KG1 (cell line): ENCODE measurements around the gene RPS6KA5.
"Not testable (repeated sequence)": the region's sequence is repeated elsewhere in the genome, so short reads cannot be mapped to it uniquely, and the experiment has no call there.

Source experiments
- DNase-seq: peaks from one replicate; lab custom pipeline; 2025; lab: John Stamatoyannopoulos, UW

Gene RPS6KA5

DNA sequence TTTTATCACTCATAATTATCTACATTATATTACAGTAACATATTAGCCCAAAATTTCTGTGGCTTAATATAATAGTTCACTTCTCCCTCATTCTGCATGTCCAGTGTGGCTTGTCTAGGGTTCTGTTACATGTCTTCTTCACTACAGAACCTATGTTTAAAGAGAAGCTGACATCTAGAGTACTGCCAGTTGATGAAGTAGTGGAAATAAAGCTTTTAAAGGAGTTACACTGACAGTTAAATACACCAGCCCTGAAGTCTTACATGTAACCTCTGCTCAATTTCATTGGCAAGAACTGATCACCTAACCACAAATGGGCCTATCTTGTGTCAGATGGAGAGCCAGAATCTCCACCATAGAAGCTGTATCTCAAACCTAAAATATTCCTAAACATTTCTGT, 32.9 kb downstream of the RPS6KA5 start:
- DNase-seq: no peak

DNA sequence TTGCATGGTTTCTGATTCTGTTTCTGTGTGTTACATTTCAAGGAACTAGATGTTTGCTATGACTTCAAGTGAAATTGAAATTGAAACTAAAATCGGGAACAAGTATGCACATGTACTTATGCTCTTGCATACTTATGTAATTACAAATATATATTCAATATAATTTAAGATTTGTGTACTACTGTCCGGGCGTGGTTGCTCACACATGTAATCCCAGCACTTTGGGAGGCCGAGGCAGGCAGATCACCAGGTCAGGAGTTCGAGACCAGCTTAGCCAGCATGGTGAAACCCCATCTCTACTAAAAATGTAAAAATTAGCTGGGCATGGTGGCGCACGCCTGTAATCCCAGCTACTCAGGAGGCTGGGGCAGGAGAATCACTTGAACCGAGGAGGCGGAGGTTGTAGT, 37.8 kb downstream of the RPS6KA5 start:
- DNase-seq: not testable (repeated sequence)

DNA sequence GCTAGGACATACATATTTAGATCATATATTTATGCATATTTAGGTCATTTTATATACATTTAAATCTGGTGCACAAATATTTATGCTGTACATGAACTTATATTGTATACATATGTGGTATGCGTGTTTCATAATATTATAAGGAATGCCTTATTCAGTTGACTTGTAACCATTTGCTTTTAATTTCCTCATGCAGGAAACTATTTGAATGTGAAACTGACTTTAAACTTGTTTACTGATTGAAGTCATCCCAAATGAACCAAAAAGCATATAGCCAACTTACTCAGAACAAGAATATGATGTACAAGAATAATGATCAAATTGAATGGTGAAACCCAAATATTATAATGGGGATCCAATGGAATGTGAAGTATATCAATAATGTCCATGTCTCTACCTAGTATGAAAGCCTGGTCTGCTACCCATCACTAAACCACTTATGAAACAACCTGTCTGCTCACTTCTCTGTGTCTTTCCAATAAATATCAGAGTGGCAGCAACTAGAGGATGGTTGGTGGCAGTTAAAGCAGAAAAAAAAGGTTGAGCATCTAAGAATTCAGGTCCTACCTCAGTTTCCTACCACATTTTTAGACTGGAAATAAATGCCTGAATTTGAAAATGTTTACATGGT, 38.3 kb downstream of the RPS6KA5 start:
- DNase-seq: no peak

DNA sequence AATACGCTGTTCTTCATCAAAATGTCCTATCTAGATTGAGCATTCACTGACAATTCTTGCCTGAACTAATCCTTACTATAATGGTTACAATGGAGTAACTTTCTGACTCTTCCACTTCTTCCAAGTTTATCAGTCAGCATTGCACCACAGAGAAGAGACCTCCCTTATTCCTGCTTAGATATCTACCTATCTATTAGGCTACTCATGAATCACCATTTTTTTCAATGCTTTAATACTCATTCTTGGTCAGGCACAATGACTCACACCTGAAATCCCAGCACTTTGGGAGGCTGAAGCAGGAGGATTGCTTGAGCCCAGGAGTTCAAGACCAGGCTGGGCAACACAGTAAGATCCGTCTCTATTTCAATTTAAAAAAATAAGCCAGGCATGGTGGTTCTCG, 39.3 kb downstream of the RPS6KA5 start:
- DNase-seq: no peak

DNA sequence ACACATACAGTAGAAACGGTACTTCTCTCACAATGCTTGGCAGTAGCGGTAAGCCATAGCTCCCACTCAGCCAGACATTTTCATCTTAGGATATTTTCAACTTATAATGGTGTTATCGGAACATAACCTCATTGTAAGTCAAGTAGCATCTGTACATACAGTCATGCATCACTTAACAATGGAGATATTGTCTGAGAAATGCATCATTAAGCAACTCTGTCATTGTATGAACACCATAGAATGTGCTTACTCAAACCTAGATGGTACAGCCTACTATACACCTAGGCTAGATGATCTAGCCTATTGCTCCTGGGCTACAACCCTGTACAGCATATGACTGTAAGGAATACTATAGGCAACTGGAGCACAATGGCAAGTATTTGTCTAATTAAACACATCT, 40.8 kb downstream of the RPS6KA5 start:
- DNase-seq: no peak

DNA sequence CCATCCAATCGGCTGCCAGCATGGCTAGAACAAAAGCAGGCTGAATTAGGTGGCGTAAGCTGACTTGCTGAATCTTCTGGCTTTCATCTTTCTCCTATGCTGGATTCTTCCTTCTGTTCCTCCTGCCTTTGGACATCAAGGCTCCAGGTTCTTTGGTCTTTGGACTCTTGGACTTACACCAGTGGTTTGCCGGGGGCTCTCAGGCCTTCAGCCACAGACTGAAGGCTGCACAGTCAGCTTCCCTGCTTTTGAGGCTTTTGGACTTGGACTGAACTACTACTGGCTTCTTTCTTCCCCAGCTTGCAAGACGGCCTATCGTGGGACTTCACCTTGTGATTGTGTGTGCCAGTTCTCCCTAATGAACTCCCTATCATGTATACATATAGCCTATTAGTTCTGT, 42.0 kb downstream of the RPS6KA5 start:
- DNase-seq: no peak

DNA sequence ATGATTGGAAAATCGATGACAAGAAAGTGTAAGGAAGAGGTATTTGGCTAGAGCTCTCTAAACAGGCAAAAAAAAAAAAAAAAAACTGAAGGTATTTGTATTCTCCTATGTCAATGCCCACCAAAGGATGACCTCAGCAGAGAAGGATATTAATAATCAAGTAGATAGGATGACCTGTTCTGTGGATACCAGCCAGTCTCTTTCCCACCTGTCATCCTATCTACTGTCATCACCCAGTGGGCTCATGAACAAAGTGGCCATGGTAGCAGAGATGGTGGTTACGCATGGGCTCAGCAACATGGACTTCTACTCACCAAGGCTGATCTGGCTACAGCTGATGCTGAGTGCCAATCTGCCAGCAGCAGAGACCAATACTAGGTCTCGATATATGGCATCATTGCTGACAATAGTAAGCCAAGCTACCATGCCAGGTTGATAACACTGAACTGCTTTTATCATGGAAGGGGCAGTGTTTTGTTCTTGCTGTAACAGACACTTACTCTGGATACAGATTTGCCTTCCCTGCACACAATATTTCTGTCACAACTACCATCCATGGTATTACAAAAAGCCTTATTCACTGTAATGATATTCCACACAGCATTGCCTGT, 43.5 kb downstream of the RPS6KA5 start:
- no peak for DNase-seq

DNA sequence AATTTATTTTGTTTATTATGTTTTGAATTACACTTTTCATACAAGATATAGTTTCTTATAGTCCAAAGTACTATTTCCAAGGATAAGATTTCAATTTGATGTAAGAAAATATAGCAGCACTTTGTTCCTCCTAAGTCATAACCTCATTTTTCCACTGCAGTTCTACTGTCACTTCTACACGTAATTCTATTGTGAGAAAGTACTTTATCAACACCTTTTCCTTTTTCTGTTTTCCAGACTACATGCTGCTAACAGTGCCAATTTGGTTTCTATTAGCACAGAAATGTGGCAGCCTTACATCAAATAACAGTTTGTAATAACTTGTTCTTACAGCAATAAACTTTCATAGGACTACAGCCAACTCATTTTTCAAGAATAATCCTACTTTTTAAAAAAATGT, 45.0 kb downstream of the RPS6KA5 start:
- DNase-seq: no peak

DNA sequence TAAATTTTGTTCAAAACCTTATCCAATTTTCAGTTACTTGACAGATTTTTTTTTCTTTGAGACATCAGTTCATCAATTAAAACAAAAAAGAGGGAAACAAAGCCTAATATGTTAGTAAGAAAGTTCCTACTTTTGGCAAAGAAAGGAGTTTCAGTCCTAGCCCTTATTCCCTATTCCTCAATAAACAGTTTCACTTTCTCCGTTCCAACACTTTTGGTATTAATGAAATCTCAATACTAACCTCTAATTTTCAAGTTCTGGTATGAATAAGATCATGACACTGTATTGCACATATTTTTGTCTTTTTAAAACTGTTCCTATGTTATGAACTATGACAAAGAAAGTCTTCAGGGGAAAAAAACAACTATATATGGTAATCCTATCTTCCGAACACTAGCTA, 48.4 kb downstream of the RPS6KA5 start:
- no peak for DNase-seq

DNA sequence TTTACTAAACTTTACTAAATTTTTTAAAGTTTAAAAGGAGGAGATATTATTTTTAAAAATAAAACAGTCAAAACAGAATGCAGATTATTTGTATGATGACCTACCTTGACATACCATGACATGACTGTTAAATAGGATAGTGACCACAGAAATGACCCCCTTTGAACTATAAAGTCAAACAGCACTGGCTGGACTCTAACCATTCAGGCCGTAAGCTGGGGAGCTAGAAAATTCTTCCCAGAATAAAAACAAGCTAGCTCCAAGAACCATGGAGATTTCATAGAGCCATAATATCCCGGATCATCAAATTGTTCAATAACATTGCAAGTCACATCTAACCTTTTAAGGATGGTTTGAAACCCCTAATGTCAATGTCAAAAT, 50.3 kb downstream of the RPS6KA5 start:
- no peak for DNase-seq

DNA sequence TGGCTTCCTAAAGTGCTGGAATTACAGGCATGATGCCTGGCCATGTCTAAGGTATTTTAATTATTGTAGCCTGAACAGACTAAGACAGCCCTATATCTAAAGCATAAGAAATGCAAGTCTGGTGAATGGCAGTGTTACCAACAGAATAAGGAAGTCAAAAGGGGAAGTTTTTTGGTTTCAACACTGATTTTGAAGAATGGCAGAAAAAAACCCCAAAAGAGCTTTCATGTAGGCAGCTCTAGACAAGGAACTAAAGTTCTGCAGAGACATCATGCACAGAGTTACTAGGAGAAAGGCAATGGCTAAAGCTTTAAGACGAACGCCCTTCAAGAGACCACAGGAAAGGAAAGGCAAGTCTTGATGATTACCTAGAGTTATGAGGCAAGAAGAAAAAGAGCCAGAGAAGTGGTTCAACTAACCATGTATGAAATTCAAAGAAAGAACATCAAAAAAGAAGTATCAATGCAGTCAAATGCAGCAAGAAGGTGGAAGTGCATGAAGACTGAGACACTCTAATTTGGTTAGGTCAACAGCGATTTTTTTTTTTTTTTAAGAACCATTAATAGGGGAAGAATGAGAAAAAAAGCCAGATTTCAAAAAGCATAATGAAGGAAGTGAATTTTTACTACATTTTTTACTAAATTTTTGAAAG, 50.8 kb downstream of the RPS6KA5 start:
- DNase-seq: peak; percentile 65

DNA sequence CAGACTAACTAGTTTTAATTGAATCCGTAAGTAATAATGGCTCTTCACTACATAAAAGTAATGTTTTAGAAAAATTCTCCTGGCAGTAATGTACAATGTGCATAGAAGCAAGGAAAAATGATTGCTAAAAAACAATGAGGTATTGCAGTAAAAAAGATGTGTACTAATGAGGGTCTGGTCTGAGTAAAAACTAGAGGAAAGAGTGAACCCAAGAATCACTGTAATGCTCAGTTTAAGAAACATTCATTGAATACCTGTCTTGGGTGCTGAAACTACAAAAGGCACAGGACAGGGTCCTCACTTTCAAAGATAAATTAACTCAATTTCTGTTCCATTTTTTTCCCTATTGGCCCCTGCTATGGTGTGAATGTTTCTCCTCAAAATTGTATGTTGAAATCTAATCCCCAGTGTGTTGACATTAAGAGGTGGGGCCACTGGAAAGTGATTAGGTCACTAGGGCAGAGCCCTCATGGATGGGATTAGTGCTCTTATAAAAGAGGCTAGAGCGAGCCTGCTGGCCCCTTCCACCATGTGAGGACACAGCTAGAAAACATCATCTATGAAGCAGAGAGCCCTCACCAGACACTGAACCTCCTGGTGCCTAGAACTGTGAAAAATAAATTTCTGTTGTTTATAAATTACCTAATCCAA, 51.6 kb downstream of the RPS6KA5 start:
- DNase-seq: no peak

DNA sequence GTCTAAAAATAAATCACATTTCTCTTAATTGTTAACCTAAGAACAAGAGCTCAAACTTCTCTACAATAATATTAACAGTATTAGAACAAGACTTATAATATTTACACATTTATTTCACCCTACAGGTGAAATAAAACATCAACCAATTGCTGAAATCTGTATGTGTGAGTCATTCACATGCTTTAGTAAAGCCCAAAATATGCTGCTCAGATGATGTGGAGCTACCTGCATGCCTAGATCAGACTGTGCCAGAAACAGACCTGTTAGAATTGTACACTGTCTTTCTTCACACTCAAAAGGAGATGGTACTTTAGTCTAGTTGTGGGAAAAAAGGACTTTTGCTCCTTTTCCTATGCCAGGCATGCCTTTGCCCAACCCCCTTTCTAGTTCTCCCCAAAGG, 54.7 kb downstream of the RPS6KA5 start:
- no peak for DNase-seq

DNA sequence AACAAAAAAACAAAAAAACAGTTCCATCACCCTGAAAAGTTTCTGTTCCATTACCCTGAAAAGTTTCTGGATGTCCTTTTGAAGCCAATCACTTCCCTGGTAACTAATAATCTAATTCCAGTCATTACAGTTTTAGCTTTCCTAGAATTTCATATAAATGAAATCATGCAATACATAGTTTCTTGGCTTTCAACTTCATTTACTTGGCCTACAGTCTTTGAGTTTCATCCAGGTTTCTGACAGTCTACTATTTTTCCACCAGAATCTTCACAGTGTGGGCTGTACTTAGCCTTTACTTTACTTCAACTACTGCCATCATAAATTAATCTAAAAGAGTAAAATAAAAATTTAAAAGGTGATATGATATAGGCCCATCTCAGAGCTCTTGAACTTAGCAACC, 55.5 kb downstream of the RPS6KA5 start:
- DNase-seq: no peak

DNA sequence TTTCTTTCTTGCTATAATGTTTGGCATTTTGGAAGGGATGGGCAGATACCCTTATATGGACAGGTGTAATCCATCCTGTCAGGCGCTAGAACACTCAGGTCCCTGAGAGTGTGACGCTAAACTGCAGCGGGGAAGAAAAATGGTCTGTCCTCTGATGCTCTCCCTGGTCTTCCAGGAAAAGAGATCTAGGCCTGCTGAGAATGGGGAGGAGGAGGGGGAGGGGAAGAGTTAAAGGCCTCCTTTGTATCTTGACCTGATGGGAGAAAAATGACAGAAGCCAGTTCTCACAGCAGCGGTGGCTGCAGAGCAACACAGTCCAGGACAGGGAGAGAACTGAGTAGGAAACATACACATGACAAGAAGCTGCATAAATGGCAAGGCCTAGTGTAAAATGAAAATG, 61.1 kb downstream of the RPS6KA5 start:
- no peak for DNase-seq

DNA sequence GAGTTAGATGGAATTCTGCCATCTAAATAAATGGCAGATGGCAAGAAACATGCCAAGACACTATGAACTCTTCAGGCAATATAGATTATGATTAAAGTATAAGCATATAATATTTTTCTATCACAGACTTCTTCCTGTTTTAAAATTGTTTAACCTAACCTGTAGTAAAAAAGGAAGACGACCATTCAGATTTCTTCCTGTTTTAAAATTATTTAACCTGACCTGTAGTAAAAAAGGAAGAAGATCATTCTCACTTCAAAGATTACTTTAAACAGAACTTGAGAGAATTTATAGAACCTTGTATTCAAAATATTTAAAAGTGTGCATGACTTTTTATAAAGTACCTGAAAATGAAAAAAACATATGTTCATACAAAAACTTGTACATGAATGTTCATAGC, 63.5 kb downstream of the RPS6KA5 start:
- DNase-seq: no peak

DNA sequence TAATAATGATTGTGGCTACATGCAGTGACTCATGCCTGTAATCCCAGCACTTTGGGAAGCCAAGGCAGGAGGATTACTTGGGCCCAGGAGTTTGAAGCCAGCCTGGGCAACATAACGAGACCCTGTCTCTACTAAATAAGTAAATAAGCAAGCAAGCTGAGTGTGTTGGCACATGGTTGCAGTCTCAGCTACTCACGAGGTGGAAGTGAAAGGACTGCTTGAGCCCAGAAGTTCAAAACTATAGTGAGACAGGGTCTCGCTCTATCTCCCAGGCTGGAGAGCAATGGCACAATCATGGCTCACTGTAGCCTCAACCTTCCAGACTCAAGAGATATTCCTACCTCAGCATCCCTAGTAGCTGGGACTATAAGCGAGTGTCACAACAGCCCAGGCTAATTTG, 64.7 kb downstream of the RPS6KA5 start:
- DNase-seq: no peak

DNA sequence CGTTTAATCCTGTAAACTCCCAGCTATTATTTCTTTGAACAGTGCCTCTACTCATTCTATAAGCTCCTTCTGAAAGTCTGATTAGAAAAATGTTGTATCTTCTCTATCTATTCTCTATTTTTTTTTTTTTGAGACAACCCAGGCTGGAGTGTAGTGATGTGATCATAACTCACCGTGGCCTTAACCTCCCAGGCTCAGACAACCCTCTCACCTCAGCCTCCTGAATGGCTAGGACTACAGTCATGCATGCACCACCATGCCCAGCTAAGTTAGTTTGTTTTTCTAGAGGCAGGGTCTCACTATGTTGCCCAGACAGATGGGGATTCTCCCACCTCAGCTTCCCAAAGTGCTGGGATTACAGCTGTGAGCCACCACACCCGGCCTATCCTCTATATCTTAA, 66.6 kb downstream of the RPS6KA5 start:
- DNase-seq: no peak

DNA sequence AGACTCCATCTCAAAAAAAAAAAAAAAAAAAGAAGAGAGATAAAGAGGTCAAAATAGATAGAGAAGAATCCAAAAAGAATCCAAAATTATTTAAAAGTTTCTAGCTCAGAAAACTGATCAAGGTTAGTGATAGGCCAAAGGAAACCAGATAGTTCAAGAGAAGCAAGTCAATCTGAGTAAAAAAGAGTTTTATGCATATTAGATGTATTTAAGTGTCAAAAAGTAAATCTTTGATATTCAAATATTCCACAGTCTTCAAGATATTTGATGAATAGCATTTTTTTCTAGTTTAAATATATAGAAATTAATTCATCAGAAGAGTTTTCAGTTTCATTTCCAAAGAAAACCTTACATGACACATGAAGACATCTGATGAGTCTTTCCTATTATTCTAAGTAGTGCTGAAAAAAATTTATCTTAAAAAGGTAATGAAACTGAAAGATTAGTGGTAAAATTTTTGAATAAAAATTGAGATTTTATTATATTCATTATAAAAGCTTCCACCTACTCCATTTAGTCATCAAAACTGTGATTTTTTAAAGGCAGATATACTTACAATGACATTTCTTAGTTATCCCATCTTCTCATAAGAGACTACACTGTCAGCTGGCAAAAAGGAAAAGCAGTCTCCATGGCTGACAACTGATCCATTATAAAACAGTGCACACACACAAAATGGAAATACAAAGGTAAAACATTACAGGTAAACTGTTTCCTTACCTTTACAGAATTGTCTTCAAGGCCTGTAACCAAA, 68.6 kb downstream of the RPS6KA5 start:
- no peak for DNase-seq

DNA sequence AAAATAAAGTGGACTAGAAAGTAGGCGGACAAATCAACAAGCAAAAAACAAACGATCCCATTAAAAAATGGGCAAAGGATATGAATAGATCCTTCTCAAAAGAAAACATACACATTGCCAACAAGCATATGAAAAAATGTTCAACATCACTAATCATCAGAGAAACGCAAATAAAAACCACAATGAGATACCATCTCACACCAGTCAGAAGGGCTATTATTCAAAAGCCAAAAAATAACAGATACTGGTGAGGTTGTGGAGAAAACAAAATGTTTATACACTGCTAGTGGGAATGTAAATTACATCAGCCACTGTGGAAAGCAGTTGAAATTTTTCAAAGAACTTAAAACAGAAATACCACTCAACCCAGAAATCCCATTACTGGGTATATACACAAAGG, 70.3 kb downstream of the RPS6KA5 start:
- no peak for DNase-seq

DNA sequence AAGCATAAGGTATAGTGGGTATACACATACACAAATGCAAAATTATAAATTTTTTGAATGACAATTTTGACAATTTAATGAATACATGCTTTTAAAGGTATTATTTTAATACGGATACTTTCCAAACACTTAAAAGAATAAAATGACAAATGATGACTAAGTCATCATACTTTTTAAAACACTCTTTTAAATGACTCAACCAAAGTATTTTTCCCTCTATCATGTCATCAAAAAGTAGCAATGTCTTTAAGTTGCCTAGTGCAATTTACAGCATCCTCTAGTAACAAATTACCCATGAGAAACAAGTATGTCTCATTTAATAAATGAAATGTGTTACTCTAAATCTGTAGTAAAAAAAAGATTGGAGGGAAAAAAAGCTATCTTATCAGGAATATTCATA, 73.3 kb downstream of the RPS6KA5 start:
- no peak for DNase-seq

DNA sequence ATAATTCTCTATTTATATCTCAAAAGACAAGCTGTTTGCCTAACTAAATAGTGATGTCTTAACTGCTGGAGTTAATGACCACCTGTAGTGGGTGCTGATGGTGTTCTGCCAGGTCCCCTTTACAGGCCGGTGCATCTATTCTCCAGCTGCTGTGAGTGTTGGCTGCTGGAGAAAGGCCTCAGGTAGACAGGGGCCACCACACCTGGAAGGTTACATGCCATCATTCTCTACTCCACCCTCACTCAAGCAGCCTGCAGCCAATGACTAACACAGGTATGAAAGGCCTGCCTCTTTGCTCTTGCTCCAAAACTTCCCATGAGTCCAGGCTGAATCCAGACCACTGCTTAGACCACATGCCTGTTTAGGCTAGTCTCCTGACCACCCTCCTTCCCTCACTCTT, 73.9 kb downstream of the RPS6KA5 start:
- DNase-seq: no peak
